Measurements from ENCODE around the gene UFD1. TPM values are rescaled to one million over a fixed set of nuclear protein-coding genes. Genes with fewer than 3 reads are reported as not detected.

Gene UFD1
- total and polyA plus RNA-seq, 11 donors, result 28.7 to 80.5 (median 43.0) TPM

DNA sequence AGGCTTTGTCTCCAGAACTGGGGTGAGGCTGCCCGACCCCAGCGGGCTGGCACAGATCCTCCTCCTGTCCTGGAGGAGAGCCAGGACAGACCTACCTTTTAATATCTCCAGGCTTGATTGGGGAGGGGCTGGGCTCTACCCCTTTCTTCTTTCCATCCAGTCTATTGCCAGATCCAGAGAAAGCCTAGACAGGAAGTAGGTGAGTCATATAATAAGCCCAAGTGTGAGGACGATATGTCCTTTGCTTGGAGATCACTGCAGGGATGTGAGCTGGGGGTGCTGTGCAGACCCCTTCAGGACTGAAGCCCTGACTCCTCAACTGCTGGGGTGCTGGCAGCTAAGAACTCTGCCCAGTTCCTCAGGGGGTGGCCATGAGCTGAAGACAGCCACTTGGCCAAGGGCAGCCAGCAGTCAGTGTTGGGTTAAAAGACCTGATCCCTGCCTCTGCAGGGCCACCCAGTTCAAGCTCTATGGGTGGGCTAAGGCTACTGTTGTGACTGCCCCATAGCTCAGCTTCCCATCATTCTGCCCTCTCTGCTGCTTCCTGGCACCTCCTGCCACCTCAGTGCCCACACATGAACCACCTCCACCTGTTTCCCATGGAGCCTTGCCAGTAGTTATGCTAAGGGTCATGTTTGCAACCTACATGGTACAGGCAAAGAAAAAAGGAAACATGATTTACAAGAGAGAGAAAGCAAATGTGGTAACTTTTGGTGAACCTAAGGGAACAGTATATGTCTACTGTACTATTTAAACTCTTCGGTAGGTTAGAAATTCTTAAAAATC, 23.2 kb downstream of the UFD1 start:
- Histone ChIP-seq H3K36me3 (peaks cover 5 to 100% (median 94%) of the 10 kb centered on the region in 9 donors), H3K4me3 (no peak overlapping the region), H3K27me3 (no peaks in the 10 kb centered on the region), H3K4me1 (no peaks in the 10 kb centered on the region), H3K9me3 (no peaks in the 10 kb centered on the region), H3K27ac (no peak overlapping the region)
- no peak for DNase-seq
- intact Hi-C loops (cut with DNase I), result loop anchor here in 1 of 10 donors (10.0 kb wide), 1 partner anchor 271 kb away; no protein-coding TSS in a partner anchor
- ATAC-seq, result no peak
- no peak for TF ChIP-seq POLR2A (IDR thresholded peaks at IDR 0.05)
- TF ChIP-seq, protein P1, sequence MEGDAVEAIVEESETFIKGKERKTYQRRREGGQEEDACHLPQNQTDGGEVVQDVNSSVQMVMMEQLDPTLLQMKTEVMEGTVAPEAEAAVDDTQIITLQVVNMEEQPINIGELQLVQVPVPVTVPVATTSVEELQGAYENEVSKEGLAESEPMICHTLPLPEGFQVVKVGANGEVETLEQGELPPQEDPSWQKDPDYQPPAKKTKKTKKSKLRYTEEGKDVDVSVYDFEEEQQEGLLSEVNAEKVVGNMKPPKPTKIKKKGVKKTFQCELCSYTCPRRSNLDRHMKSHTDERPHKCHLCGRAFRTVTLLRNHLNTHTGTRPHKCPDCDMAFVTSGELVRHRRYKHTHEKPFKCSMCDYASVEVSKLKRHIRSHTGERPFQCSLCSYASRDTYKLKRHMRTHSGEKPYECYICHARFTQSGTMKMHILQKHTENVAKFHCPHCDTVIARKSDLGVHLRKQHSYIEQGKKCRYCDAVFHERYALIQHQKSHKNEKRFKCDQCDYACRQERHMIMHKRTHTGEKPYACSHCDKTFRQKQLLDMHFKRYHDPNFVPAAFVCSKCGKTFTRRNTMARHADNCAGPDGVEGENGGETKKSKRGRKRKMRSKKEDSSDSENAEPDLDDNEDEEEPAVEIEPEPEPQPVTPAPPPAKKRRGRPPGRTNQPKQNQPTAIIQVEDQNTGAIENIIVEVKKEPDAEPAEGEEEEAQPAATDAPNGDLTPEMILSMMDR (IDR thresholded peaks at IDR 0.05), result no peak
- 69 to 88% (median 78%) methylated on average over 4 of the region's 4 CpGs for WGBS, 4 donors

DNA sequence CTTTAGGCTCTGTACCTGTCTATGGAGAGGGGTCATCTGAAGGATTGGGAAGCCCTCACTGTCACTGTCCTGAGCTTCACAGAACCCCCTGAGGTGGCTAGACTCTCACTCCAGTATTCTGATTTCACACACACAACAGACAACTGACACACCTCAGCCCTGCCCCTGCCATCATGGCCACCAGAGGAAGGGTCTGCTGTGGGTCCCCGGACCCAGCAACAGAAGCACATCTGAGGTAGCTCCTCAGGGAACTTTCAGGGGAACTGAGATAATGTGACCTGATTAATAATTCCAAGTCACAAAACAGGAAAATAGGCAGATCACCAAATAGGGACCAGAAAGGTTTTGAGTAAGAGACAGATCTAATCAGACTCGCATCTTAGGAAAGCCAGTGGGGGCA, 24.0 kb downstream of the UFD1 start:
- 96 to 100% (median 98%) methylated on average over 2 of the region's 2 CpGs for WGBS, 4 donors
- no peak for DNase-seq
- Histone ChIP-seq H3K27me3 (no peaks in the 10 kb centered on the region), H3K36me3 (peaks cover 5 to 100% (median 96%) of the 10 kb centered on the region in 9 donors), H3K4me3 (no peak overlapping the region), H3K27ac (no peak overlapping the region), H3K4me1 (no peaks in the 10 kb centered on the region), H3K9me3 (no peaks in the 10 kb centered on the region)
- intact Hi-C loops (cut with DNase I), result loop anchor here in 1 of 10 donors (10.0 kb wide), 1 partner anchor 270 kb away; no protein-coding TSS in a partner anchor
- no peak for TF ChIP-seq POLR2A (IDR thresholded peaks at IDR 0.05)
- TF ChIP-seq, protein P1 (IDR thresholded peaks at IDR 0.05), result no peak
- ATAC-seq, result no peak

DNA sequence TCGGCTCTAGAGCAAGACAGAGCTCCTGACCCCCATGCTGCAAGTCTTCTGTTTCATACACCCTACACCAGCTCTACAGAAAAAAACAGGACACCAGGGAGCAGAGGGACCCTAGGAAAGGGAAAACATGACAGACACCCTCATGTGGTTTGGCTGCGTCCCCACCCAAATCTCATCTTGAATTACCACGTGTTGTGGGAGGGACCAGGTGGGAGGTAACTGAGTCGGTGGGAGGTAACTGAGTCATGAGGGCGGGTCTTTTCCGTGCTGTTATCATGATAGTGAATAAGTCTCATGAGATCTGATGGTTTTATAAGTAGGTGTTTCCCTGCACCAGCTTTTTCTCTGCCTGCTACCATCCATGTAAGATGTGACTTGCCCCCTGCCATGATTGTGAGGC, 24.8 kb downstream of the UFD1 start:
- H3K4me1 ChIP-seq, result peaks cover 0 to under 1% (median 0%) of the 10 kb centered on the region in 12 donors
- H3K27ac ChIP-seq, result no peak overlapping the region
- WGBS, 4 donors, result 74 to 80% (median 80%) methylated on average over 6 of the region's 6 CpGs
- H3K4me3 ChIP-seq, result no peak overlapping the region
- DNase-seq (no peak), ATAC-seq (no peak)
- H3K36me3 ChIP-seq, result peaks cover 5 to 99% (median 90%) of the 10 kb centered on the region in 9 donors
- intact Hi-C loops (cut with DNase I), result loop anchor here in 2 of 10 donors (5.0 to 10.0 kb wide), 2 partner anchors 52 to 269 kb away; no protein-coding TSS in a partner anchor
- no peaks in the 10 kb centered on the region for H3K27me3 ChIP-seq
- TF ChIP-seq POLR2A (IDR thresholded peaks at IDR 0.05), result no peak
- TF ChIP-seq, protein P1 (IDR thresholded peaks at IDR 0.05), result no peak
- no peaks in the 10 kb centered on the region for H3K9me3 ChIP-seq

DNA sequence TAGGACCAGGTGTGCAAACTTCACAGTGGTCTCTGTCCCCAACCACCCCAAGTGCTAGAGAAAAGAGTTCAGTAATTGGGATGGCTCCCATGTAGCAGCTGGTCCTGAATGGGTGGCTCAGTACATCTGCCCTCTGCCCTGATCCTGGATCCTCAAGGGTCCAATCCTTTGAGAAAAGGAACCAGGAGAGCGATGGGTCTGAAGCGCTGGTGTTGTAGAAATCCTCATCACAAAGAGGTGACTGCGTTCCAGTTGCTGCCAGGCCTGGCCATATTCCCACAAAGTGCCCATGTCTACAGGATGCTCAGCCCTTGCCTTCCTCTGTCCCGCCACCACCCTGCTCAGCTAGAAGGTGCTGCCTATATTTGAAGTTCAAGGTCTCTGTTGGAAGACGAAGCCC, 25.3 kb downstream of the UFD1 start:
- Histone ChIP-seq H3K4me1 (peaks cover 0 to 5% (median under 1%) of the 10 kb centered on the region in 12 donors), H3K27ac (no peak overlapping the region), H3K4me3 (no peak overlapping the region), H3K36me3 (peaks cover 5 to 94% (median 85%) of the 10 kb centered on the region in 9 donors), H3K27me3 (no peaks in the 10 kb centered on the region), H3K9me3 (no peaks in the 10 kb centered on the region)
- ATAC-seq, result no peak
- no peak for DNase-seq
- no peak for TF ChIP-seq POLR2A (IDR thresholded peaks at IDR 0.05)
- TF ChIP-seq, protein P1 (IDR thresholded peaks at IDR 0.05), result no peak
- intact Hi-C loops (cut with DNase I), result loop anchor here in 2 of 10 donors (5.0 to 10.0 kb wide), 2 partner anchors 51 to 269 kb away; no protein-coding TSS in a partner anchor
- WGBS, 4 donors, result 78 to 98% (median 95%) methylated on average over 5 of the region's 5 CpGs
